NCI-H2171 treated with DMSO at 0.1 percent for 48 hours (cell line): Measurements from ENCODE around the gene CCNI2.
A peak's percentile ranks its signal among the peaks of the same experiment; 100 is the strongest.

Source experiments
- DNase-seq: peaks from one replicate; lab custom pipeline; 2025; lab: John Stamatoyannopoulos, UW

CCNI2 gene

GRCh38 chr5:132765311-132766019, 18.2 kb downstream of the CCNI2 start:
- no peak for DNase-seq

- DNase-seq = no peak
Measured at GRCh38 chr5:132766020-132766805, 19.0 kb downstream of the CCNI2 start.

- DNase-seq = no peak
Measured at GRCh38 chr5:132766806-132767055, 19.5 kb downstream of the CCNI2 start.

- no peak for DNase-seq
Measured at GRCh38 chr5:132767150-132767549, 19.9 kb downstream of the CCNI2 start.

GRCh38 chr5:132768485-132768868, 21.3 kb downstream of the CCNI2 start:
- DNase-seq = no peak

GRCh38 chr5:132770476-132771159, 23.4 kb downstream of the CCNI2 start:
- no peak for DNase-seq

GRCh38 chr5:132771503-132771998, 24.3 kb downstream of the CCNI2 start:
- DNase-seq = no peak

GRCh38 chr5:132772291-132773070, 25.3 kb downstream of the CCNI2 start:
- no peak for DNase-seq

- DNase-seq = peak; percentile 12
Measured at GRCh38 chr5:132773114-132773513, 25.9 kb downstream of the CCNI2 start.

GRCh38 chr5:132773601-132774355, 26.6 kb downstream of the CCNI2 start:
- DNase-seq = peak; percentile 79

GRCh38 chr5:132774406-132774805, 27.2 kb downstream of the CCNI2 start:
- DNase-seq = no peak

- DNase-seq = no peak
Measured at GRCh38 chr5:132774896-132775295, 27.7 kb downstream of the CCNI2 start.

GRCh38 chr5:132775476-132775961, 28.3 kb downstream of the CCNI2 start:
- DNase-seq = no peak

- DNase-seq = peak; percentile 18
Measured at GRCh38 chr5:132776131-132776937, 29.1 kb downstream of the CCNI2 start.

- no peak for DNase-seq
Measured at GRCh38 chr5:132776938-132777208, 29.6 kb downstream of the CCNI2 start.

GRCh38 chr5:132777209-132778069, 30.2 kb downstream of the CCNI2 start, which contains the start of gene SEPTIN8:
SEPTIN8 (minus strand) TSS chr5:132777239; CDS start chr5:132777137, 102 bp downstream.
- no peak for DNase-seq

GRCh38 chr5:132778129-132778528, 30.9 kb downstream of the CCNI2 start:
- DNase-seq = no peak

- DNase-seq = no peak
Measured at GRCh38 chr5:132778856-132779255, 31.6 kb downstream of the CCNI2 start.

- DNase-seq = no peak
Measured at GRCh38 chr5:132779961-132780360, 32.7 kb downstream of the CCNI2 start.

- DNase-seq = no peak
Measured at GRCh38 chr5:132780577-132780976, 33.4 kb downstream of the CCNI2 start.
